AG10803 (cell line): Measurements from ENCODE around the gene NUPR1.
A peak's percentile ranks its signal among the peaks of the same experiment; 100 is the strongest.

ENCODE experiments used
- DNase-seq: peaks from one replicate; pipeline ENCODE4 v3.0.0; 2010; ENCODE audit warnings: low read depth
- H3K4me3 ChIP-seq: 2 replicates; pipeline ENCODE4 v1.5.1; 2011; ENCODE audit warnings: mild to moderate bottlenecking, low read length, control low read depth
- CTCF ChIP-seq: conservative IDR thresholded peaks from 2 replicates; pipeline ENCODE4 v1.5.1; 2011; ENCODE audit warnings: mild to moderate bottlenecking, low read length, control low read depth, inconsistent platforms

NUPR1 gene

GRCh38 chr16:28538733-28539596 lies at the start of gene NUPR1:
Gene NUPR1 (minus strand): TSS chr16:28538974. CDS start chr16:28538907, 67 bp downstream.
- TF ChIP-seq CTCF: no peak
- peak within 1 kb of the TSS; percentile 88 for H3K4me3 ChIP-seq
- DNase-seq: peak; percentile 99

GRCh38 chr16:28587386-28587785 lies 48.6 kb upstream of the NUPR1 start:
- TF ChIP-seq CTCF: no peak
- DNase-seq: no peak
- no peak overlapping the region for H3K4me3 ChIP-seq

GRCh38 chr16:28586466-28586865 lies 47.7 kb upstream of the NUPR1 start:
- no peak for TF ChIP-seq CTCF
- no peak for DNase-seq
- no peak overlapping the region for H3K4me3 ChIP-seq

GRCh38 chr16:28585674-28586073 lies 46.9 kb upstream of the NUPR1 start:
- H3K4me3 ChIP-seq: no peak overlapping the region
- no peak for TF ChIP-seq CTCF
- DNase-seq: no peak

- no peak for DNase-seq
- H3K4me3 ChIP-seq: no peak overlapping the region
- no peak for TF ChIP-seq CTCF
Measured at GRCh38 chr16:28580726-28581315, 42.0 kb upstream of the NUPR1 start.

- H3K4me3 ChIP-seq: no peak overlapping the region
- DNase-seq: no peak
- no peak for TF ChIP-seq CTCF
Measured at GRCh38 chr16:28575446-28576109, 36.8 kb upstream of the NUPR1 start.
